GM23248 (cell line): ENCODE results near the gene VSTM2B.

Experiments
- EZH2 ChIP-seq: fragments of 200-600 bp; sonication (generic); IDR thresholded peaks from 2 replicates; pipeline ENCODE4 v1.6.1; 2018; ENCODE audit warnings: antibody characterized with exemption, mild to moderate bottlenecking; ENCODE audit not compliant: insufficient read depth, poor library complexity, severe bottlenecking
- EZH2phosphoT487 ChIP-seq: fragments of 200-600 bp; sonication (generic); IDR thresholded peaks from 2 replicates; pipeline ENCODE4 v1.6.1; 2018; ENCODE audit warnings: antibody characterized with exemption, moderate library complexity, mild to moderate bottlenecking, low read depth; ENCODE audit not compliant: insufficient read depth

DNA sequence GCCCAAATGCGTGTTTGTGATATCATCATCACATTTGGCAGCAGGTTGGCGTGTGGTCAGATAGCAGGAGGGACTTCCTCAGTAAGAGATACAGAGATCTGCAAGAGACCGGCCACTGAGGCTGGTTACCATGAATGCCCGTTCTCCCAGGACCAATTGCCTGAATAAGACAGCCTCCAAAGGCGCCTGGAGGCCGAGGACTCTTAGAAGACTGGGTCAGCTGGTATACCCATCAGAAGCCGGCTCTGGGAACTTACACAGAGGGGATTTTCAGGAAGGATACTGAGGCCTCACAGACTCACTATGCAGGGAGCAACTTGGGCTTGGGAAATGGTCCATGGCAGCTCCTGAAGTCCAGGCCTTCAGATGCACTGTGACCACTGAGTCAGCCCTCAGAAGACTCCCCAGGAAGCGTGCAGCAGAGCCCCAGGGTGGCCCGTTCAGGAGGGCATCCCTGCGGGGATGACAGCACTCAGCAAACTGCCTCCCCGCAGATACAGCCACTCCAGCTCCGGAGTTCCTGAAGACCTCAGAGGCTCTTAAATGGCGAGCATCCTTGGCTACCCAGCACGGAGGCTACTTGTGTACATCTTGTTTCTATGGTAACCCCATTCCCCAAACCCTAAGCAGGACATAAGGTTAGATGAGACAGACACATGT lies 26.4 kb upstream of the VSTM2B start:
- no peak for TF ChIP-seq EZH2
- TF ChIP-seq EZH2phosphoT487: no peak
